SIG-M5 treated with dmso at 0.1 percent for 504 hours (cell line): ENCODE data around the gene ARID3B.
A peak's percentile ranks its signal among the peaks of the same experiment; 100 is the strongest.
"Not testable (repeated sequence)": the region's sequence is repeated elsewhere in the genome, so short reads cannot be mapped to it uniquely, and the experiment has no call there.

Experiments used
- DNase-seq: peaks from one replicate; lab custom pipeline; 2025; ENCODE audit not compliant: unreplicated experiment; lab: John Stamatoyannopoulos, UW

Gene ARID3B

DNA sequence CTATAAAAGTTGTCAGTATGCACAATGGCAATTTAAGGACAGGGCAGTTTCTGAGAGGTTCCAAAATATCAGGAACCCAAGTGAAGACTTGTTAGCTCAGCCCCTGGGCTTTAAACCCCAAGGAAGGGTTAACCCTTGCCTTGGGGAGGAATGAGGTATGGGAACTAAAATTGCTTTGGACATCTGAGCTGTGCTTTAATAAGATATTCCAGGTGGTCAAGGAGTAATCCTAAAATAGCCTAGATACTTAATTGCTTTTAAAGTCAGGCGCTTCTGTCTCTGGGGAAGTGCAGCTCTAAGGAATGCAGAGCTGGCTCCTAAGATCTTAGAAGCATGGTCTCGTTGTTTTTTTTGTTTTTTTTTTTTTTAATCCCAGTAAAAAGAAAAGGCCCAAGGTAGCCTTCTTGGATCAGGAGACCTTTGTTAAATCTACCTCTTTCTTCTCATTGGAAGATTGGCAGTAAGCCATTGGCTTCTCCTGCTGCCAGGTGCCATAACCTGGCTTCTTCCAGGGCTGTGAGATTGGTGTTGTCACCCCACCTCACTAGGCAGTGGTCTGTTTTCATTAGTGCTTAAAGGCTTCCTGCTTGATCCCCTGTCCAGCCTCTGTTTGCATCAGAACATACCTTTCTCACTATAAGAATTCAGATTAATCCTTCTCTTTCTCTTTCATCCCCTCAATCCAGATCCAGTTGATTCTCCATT, 24.5 kb downstream of the ARID3B start:
- DNase-seq, result no peak

DNA sequence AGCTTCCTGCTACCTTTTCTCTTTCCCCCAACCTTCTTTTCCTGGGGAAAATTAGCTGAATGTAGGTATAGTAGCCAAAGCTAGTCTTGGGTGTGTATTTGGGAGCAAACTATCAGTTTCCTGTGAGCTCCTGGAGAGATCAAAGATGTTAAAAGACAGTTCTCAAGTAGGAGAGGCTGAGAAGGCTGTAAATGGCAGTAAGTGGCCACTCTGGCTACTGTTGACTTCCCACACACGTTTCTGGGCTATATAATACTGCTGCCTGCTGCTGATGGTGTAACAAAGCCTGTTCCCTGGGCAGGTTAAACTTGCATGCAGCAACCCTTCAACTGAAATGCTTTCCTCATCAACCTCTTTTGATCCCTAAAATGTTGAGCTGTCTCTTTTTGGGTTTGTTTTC, 27.6 kb downstream of the ARID3B start:
- DNase-seq, result no peak

DNA sequence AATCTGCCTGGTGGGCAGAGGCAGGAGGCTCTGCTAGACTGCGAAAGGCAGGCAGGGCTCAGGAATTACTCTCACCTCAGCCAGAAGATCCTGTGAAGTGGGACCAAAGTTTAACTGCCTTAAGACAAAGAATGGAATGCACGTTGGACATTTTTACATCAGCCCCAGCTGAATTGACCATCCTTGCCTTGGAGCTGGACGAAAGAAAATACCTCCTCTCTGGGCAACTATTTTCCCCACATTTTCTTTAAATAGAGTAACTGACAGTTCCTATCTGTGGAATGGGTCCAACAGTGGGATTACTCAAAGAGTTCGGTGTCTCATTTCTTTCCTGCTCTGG, 28.7 kb downstream of the ARID3B start:
- no peak for DNase-seq

DNA sequence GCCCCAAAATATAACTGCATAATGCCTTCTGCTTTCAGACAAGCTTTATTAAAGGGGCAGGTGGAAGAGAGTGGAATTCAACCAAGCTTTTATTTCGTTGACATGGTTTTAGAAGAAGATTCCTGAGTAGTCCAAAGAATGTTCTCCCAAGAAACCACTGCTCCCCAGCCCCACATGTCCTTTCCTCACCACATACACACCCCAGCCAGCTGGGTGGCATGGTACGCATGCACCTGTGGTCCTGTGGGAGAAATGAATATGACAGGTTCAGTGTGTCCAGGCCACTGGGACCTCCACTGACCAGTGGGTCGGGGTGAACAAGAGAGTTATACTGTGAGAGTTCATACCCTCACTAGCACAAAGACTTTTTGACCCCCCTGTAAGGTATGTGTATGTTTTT, 30.2 kb downstream of the ARID3B start:
- DNase-seq, result no peak

DNA sequence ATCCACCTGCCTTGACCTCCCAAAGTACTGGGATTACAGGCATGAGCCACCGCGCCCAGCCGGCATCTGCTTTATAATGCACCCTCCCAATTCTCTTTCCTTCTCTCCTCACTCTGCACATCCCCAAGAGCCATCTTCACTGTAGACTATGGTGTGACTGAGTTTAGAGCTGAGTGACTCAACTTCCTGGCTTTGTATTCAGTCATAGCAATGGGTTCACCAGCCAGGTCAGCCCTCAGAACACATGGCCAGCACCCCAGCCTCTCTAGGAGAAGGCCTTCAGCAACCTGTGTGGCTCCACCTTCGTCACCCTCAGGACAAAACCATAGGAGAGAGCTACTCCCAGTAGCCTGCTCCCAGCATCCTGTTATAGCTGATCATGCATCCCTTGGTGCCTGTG, 33.0 kb downstream of the ARID3B start:
- no peak for DNase-seq

DNA sequence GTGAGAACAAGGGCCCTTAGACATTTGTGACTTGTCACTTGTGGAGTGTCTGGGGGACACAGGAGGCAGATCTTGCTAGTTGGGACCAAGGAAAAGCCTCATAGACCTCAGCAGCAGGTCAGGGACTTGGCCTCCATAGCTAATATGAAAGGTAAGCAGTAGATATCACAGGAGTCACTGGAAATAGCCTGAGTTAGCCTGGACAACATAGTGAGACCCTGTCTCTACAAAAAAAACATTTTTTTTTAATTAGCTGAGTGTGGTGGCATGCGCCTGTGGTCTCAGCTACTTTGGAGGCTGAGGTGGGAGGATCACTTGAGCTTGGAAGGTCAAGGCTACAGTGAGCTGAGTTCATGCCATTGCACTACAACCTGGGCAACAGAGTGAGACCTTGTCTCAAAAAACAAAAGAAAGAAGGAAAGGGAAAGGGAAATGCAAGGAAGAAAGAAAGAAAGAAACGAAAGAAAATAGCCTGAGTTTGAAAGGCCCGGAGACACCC, 37.5 kb downstream of the ARID3B start:
- no peak for DNase-seq

DNA sequence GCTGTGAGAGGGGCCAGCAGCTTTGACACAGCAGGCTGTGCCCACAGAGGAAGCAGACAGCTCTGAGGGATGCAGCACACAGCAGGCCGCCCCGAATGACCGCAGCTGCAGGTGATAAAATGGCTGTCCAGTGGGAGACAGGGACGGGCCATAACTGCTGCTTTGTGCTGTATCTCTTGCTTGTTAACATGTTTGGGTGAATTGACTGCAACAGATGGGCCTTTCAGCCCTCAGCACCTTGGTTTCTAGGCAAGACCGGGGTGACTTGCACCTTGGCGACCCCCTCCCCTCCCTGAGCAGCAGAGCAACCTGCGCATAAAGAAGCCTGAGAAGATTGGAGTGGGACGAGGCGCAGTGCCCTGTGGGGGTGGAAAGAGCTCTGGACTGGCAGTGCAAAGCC, 38.0 kb downstream of the ARID3B start:
- DNase-seq, result no peak

DNA sequence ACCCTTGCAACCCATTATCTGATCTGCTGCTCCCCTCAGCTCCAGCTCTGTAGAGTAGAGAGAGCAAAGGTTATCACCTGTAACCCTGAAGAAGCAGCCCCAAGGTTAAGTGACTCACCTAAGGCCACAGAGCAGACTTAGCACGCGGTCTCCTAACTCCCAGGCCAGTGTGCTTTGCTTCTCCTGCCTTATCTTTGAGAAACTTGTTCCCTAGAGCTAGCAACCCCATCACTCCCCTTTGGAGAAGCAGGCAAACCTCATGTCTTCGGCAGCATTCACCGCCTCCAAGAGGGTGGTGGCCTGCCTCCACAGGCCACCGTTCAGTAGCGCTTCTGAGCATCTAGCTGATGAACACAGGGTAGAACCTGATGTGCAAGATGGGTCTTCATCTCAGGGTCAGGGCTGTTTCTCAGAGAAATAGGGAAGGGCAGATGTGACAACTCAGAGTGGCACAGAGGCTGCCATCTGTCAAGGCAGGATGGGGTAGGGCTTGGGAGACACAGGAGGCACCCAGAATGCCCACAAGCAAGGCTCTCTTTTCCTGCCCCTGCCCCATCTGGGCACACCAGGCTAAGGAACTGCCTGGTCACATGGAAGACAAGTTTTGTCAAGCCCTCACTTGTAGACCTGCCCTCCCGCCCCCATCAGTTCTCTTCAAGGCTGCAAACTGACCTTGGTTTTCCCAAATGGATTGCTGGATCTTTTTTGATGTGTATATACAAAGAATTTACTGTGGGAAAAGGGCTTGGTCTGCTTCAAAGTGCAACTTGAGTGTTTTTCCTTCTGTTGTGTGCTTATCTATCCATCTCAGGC, 39.7 kb downstream of the ARID3B start:
- DNase-seq, result no peak

DNA sequence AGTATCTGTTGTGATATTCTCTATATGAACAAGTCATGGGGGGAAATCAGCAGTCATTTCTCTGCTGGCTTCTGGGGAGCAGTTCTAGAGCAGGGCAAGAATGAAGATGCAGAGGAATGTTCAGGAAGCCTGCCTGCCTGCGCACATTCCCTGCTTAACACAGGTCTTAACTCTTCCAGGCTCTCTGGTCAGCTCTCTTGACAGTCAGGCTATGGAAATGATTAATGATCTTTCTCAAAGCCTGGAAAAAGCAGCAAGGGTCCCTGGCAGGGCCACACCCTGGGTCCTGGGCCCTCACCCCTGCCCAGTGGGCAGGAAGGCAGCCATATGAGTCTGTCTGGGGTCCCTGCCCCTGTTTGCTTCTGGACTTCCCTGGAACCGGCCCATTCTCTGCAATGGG, 43.2 kb downstream of the ARID3B start:
- DNase-seq, result no peak

DNA sequence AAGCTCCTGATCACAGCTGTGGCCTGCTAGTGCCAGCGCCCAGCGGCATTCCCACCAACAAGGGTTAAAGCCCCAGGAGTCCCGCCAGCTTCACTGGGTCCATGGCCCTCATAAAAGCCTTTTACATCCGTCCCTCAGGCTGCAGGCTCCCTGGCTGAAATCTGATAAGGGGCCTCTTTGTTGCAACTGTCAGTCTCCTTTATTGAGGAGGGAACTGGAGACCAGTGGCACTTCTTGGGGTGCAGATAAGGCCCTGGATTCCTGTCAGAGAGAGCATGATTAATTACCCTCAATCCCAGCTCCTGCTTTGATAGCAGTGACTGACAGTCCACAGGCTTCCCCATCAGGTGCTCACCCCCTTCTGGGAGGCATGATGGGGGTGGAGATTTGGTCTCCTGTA, 43.8 kb downstream of the ARID3B start:
- DNase-seq, result no peak

DNA sequence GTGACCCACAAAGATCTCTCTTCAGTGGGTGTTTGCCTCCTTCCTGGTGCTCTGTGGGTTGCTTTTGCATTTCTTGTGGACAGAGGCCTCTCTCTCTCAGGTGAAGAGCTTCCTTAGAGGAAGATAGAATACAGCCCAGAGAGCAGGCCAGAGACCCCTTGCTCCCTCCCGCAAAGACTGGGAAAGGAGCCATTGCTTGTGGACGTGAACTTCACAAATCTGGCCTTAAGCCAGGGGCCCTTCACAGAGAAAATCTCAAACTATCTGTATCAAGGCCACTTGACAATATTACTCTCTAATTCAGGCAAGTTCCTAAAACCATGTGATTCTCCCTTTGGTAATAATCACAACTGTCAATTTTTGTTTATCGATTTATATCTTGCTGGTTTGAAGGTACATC, 44.2 kb downstream of the ARID3B start:
- DNase-seq, result no peak

DNA sequence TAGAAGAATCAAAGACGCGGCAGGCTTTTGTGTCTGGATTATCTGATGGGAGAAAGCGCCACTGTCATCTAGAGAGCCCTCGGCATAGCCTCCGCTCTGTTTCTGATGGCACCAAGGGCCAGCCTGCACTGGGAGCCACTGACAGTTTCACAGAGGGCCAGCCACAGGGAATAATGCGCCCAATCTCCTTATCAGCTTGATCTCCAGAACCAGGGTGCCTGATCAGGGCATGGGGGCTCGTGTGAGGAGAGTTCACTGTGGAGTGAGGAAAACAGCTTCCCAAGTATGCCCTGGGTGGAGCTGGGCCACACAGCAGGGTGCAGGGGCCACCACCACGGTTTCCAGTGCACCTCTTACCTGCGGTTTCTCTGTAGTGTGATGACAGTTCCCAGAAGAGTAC, 44.8 kb downstream of the ARID3B start:
- no peak for DNase-seq

DNA sequence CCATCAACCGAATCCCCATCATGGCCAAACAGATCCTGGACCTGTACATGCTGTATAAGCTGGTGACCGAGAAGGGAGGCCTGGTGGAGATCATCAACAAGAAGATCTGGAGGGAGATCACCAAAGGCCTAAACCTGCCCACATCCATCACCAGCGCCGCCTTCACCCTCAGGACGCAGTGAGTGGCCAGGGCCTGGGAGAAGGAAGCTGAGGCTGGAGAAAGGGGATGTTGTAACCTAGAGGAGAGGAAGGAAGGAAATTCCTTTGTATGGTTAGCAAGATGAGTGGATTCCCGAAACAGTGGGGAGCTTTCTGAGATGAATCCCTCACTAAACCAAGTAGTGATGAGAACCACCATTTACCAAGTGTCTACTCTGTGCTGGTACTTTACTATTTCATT, 48.8 kb downstream of the ARID3B start:
- DNase-seq, result no peak

DNA sequence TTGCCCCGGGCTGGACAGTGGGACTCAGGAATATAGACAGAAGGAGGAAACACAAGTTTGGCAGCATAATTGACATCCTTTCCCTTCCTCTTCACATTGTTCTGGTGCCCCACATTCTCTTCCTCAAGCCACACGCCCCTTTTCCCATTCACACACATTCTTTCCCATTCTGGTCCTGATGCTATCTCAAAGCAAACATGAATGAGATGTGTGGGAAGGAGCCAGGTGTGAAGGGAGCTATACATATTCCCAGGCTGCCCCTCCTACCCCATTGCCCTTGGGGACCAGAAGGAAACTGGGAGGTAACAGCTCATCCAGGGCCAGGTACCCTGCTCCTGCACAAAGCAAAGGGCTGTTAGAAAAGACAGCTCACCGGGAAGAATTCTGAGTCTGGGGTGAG, 51.2 kb downstream of the ARID3B start:
- no peak for DNase-seq

DNA sequence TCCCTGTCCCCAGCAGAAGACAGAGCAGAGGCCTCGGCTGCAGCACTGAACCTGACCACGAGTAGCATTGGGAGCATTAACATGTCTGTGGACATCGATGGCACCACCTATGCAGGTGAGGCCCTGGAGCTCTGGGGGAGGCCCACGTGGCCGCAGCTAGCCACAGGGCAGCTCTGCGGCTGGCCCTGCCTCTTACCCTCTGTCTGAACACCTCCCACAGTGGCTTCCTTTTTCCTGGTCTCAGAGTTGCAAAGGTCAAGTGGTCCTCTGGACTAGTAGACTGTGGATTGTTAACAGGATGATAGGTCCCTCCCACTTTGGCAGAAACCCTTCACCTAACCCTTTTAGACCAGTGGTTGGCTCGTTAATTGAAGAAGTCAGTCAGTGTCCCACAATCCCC, 52.1 kb downstream of the ARID3B start:
- DNase-seq, result no peak

DNA sequence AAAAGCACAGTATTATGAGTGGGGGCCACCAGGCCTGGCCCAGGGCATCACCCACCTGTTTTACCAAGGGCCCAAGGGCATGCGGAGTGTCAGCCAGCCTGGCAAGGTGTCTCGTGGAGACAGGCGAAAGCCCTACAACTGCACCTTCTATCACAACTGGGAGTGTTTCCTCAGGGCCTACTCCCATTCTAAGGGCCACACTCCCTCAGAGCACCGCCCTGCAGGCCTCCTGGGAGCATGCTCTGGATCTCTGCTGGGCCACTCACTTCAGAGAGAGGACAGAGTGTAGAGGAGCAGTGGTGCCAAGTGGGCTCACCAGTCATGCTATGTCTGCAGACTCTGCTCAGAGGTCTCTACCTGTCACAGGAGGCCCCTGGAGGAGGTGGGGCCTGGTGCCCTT, 53.4 kb downstream of the ARID3B start:
- no peak for DNase-seq

DNA sequence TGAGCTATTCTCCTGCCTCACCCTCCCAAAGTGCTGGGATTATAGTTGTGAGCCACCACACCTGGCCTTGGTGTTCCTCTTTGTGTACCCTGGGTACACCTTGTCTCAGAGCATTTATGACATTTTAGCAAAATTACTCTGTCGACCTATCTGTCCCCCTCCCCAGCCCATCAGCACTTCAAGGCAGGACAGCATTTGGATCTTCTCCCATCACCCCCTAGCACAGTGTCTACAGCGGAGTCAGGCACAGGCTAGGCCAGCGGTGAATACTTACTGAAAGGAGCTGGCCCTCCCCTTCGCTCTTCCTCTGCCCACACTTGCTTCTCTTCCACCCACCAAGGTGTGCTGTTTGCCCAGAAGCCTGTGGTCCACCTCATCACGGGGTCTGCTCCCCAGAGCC, 54.3 kb downstream of the ARID3B start:
- no peak for DNase-seq

DNA sequence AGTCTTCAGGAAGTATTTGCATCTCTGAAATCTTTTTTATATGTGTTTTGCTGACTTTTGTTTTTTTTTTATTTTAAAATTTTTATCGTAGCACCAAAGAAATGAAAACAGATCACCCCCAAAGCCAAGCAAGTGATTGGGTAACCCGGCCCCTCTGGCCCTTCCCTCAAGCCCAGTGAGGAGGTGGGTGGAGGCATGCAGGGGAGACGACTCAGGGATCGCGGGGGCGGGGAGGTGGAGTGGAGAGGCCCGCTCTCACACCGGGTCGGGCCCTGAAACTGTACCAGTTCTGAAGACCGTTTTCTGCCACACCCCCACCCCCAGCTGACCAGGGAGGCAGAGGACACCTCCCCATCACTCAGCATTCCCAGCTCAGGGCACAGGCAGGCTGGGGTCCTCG, 55.7 kb downstream of the ARID3B start:
- DNase-seq, result not testable (repeated sequence)

DNA sequence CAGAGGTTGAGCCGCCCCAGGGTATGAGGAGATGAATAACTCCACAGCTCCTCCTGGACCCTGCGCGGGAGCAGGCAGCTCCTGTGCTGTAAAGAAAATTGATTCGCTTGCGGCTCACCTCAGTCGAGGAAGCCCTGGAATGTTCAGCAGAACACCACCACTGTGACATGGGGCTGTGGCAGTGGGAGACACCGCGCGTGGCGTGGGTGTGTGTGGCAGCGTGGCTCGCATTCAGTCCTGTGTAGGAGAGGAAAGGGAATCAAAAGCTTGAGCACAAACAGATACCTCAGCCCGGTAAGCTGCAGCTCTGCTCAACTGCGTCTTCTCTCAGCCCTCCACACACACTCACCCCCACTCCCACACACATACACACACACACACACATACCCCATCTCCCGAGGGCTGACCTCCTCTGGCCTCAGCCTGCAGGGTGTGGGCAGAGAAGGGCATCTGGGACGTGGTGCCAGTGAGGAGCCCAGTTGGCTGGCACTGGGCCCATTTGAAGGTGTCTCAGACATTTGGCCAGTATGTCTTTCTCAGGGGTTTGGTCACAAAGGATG, 56.2 kb downstream of the ARID3B start:
- not testable (repeated sequence) for DNase-seq

DNA sequence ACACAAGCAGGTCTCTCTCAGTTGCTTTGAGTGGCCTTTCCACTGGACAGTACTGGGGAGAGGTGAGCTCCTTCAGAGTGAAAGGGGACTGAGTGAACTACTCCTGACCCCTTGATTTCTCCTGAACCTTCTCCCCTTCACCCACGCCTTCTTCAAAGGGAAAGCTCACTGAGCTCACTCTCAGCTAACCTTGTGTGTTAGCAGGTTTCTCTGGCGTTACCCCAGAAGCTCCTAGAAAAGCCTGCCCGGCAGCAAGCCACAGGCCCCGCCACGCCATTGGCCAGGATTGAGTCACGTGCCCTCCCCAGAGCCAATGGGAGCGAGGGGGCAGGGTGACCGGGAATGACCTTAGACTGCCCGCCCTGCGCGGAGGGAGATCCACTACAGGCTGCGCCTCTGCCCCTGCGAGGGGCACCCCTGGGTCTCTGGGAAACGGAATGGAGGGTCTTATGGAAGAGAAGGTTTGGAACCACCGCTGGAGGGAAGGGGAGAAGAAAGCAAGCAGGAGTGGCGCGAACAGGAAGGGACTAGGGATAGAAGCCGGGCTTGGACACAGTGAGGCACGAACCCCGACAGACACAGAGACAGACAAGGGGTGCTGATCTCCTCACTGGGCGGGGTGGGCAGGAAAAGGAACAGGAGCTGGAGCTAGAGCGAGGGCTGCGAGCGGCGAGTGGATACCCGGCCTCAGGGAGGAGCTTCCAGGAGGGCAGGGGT, 57.3 kb downstream of the ARID3B start:
- DNase-seq, result peak; percentile 74

DNA sequence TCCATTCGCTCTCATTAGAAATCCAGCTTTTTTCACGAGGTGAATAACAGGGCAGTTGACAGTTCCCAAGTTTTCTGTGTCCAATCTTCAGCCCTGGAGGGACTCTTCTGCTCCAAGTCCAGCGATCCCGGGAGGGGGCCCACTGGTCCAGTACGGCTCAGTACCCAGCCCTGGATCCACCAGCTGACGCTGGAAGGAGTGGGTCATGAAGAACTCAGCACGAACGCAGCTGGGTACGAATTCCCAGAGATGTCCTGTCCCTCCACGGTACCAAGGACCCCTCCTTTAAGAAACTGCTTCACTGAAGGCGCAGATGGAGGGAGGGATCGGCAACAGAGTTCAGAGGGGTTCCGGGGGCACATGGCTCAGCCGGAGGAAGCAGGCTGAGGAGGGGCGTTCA, 58.1 kb downstream of the ARID3B start:
- no peak for DNase-seq
